Measurements from ENCODE around the gene MUC16. TPM values are rescaled to one million over a fixed set of nuclear protein-coding genes. Genes with fewer than 3 reads are reported as not detected.

MUC16 gene
- total RNA-seq, 1 donor from 2014 or later: not detected

DNA sequence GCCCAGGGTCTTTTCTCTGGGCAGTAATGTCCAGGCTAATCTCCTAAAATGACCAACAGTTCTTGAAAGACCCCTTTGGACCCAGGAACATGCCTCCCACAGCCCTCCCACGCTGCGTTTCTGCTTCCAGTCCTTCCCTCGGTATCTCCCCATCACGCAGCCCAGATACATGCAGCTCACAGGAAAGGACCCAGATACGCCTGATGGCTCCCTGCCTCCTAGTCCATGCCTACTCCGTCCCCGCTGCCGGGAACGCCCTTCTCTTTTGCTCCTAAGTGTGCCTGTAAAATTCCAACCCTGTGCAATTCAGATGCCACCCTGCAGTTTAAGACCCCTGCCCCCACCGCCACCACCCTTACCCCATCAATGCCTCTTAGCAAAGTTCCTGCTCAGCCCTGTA is 778 bp downstream of the MUC16 start:
- no peak for DNase-seq (ENCODE audit: low read depth)

DNA sequence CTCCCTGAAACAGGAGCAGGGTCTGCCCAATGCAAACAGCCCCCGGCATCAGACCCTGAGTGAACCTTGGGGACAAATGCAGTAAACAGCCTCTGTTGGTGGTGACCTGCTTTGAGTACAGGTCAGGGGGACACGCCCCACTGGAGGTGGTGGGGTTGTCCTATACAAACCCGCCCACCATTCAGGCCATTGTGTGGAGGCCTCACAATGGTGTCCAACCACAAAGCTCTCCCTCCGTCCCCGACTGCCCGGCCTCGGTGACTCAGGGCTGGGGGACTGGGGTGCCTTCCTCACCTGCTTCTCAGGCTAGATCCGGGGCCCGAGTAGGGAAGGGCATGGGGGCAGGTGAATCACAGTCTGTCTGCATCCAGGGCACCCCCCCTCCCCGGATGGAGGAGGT is 1.5 kb downstream of the MUC16 start:
- DNase-seq (ENCODE audit: low read depth): no peak

DNA sequence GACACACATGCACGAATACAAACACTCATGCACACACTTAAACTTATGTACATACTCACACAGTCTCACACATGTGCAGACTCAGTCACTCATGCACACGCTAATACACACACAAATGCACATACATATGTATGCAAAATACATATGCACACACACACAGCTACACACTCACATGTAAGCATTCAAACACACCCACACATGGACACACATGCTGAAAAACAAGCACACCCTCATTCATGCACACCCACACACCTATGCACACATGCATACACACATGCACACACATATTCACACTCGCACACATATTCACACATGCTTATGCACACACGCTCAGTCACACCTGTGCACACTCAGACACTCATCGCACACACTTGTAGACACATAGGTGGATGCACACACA is 9.3 kb downstream of the MUC16 start:
- no peak for DNase-seq (ENCODE audit: low read depth)

DNA sequence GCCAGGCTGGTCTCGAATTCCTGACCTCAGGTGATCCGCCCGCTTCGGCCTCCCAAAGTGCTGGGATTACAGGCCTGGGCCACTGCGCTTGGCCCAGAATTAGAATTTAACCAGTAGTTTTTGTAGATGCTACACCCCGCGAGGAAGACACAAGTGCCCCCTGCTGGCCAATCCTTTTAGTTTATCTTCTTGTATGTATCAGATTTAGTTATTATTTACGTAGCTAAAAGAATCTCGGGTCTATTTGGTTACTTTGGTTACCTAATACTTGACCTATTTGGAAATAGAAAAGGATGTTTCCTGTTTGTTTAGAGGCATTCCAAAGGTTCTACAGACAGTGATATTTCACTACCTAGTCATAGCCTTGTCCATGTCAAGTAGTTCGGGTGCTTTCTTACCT is 22.0 kb downstream of the MUC16 start:
- DNase-seq (ENCODE audit: low read depth): no peak

DNA sequence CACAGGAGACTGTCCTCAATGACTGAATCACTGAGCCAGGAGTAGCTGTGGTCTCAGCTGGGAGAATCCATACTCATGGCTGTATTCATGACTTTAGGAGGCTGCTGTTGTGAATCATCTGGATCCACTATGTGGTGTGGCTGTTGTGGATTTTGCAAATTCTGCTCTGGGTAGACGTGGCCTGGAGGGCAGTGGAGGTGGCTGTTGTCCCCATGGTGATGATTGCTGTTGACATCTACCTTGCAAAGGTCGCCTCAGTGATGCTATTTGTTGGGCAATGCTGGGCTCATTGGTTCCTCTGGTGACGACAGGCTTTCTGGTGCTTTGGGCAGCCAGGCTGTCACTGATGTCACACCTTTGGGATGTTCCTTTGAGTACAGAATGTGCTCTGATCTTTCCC is 23.9 kb downstream of the MUC16 start:
- DNase-seq (ENCODE audit: low read depth): no peak

DNA sequence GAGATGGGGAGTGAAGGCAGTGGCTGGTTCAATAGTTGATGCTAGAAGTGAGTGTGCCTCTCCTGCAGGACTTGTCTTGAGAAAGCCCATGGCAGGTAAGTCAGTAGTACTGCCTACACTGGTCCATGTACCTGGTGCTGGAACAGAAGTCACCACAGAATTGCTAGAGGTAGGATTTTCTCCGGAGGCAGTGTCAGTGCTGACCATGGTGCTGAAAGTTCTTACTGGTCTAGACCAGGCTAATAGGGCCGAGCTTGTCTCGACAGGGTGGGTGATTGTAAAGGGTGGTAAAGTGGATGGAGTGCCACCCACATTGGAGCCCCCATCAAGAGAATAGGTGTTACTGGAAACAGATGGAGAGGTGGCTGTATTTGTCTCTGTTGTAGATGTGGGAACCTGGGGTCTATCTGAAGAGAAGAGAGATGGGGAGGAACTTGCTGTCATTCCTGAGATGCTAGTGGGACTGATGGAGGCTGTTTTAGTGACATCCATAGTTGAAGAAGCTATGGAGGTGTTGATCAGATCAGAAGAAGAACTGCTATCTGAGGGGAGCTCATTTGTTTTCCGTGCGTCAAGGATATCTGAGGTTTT is 36.6 kb downstream of the MUC16 start:
- DNase-seq (ENCODE audit: low read depth): peak; percentile 22

DNA sequence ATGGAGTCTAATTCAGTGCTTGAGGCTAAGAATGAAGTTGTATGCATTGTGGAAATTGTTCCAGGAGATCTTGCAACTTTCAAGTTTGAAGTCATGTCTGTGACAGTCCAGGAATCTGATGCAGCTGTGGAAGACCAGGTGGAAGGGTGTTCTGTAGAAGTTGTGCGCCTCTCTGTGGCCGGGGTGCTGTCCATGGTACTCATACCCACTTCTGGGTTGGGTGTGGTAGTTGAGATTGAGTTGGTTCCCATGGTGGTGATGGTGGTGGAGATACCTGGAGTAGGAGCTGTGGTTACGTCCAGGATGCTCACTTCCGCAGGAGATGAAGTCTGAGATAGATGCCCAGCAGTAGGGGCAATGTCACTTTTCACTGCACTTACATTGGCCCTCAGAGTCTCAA is 44.3 kb downstream of the MUC16 start:
- DNase-seq (ENCODE audit: low read depth): no peak

Other genes starting within 250 kb of the MUC16 start
- gene ZNF558, start 178.1 kb downstream of the MUC16 start, total RNA-seq: 33.3 and 34.0 TPM in 2 replicates
- not detected in 2 replicates for gene MBD3L1, start 178.0 kb downstream of the MUC16 start, total RNA-seq
- gene OR1M1, start 76.7 kb upstream of the MUC16 start, total RNA-seq: not detected in 2 replicates
- gene OR7G2, start 97.1 kb upstream of the MUC16 start, total RNA-seq: not detected in 2 replicates
- not detected in 2 replicates for gene OR7G1, start 105.4 kb upstream of the MUC16 start, total RNA-seq
- not detected in 2 replicates for gene OR7G3, start 116.5 kb upstream of the MUC16 start, total RNA-seq
- 24.7 and 26.0 TPM in 2 replicates for gene ZNF317, start 130.0 kb upstream of the MUC16 start, total RNA-seq
- gene OR7D2, start 168.6 kb upstream of the MUC16 start, total RNA-seq: 0.21 TPM in 1 of 2 replicates, not detected in the other
- not detected in 2 replicates for gene OR7D4, start 209.2 kb upstream of the MUC16 start, total RNA-seq
- not detected in 2 replicates for gene OR7E24, start 240.5 kb upstream of the MUC16 start, total RNA-seq